SH-SY5Y (cell line): ENCODE results near the gene HES4.

ENCODE experiments used
- GATA2 ChIP-seq: IDR thresholded peaks from 2 replicates; pipeline ENCODE4 v1.6.1; 2011; ENCODE audit warnings: mild to moderate bottlenecking, low read depth, low read length
- GATA3 ChIP-seq: IDR thresholded peaks from 2 replicates; pipeline ENCODE4 v1.6.1; 2011; ENCODE audit warnings: low read depth, mild to moderate bottlenecking, low read length, moderate library complexity

DNA sequence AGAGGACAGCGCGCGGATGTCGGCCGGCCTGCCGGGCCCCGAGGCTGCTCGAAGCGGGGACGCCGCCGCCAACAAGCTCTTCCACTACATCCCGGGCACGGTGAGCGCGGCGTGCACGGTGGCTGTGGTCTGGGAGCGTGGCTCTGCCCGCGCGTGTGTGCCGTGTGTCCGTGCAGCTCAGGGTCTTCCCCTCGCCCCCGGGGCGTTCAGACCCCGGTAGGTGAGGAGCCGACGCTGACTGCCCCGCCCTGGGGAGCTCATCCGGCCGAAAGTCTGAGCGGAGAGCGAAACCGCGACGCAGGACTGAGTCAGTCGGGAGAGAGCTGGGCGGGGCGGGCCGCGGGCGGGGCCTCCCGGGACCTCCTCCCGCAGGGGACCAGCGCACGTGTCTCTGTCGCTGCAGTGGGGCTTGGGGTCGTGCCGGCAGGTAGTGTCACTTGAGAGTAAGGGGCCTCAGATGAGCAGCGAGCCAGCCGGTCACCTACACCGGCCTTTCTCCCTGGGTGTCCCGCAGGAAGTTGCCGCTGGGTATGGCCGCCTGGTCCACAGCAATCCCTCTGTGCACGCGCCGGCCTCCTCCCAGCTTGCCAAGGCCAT lies 33.1 kb downstream of the HES4 start:
- TF ChIP-seq GATA2, result no peak
- no peak for TF ChIP-seq GATA3
